GM10266 (cell line): ENCODE data around the gene TCEAL9.
A peak's percentile ranks its signal among the peaks of the same experiment; 100 is the strongest.
"Not testable (repeated sequence)": the region's sequence is repeated elsewhere in the genome, so short reads cannot be mapped to it uniquely, and the experiment has no call there.

Source experiments
- DNase-seq: peaks from one replicate; pipeline ENCODE4 v3.0.0; 2012; ENCODE audit errors: extremely low spot score
- CTCF ChIP-seq: IDR thresholded peaks from 2 replicates; pipeline ENCODE4 v1.5.1; 2012; ENCODE audit warnings: mild to moderate bottlenecking, low read depth; ENCODE audit not compliant: control insufficient read depth, insufficient read depth; ENCODE audit errors: missing control alignments

The TCEAL9 gene

GRCh38 chrX:103373581-103373980 is 17.3 kb downstream of the TCEAL9 start:
- no peak for DNase-seq
- TF ChIP-seq CTCF: no peak

- peak; percentile 13 for DNase-seq
- TF ChIP-seq CTCF: no peak
Observed at GRCh38 chrX:103376118-103376978, 20.0 kb downstream of the TCEAL9 start, which contains the start of gene BEX3. BEX3 (plus strand) TSS chrX:103376538; CDS start chrX:103377522, 984 bp downstream.

GRCh38 chrX:103376979-103377324 is 20.6 kb downstream of the TCEAL9 start:
- DNase-seq: no peak
- TF ChIP-seq CTCF: no peak

GRCh38 chrX:103378990-103379389 is 22.7 kb downstream of the TCEAL9 start:
- no peak for TF ChIP-seq CTCF
- DNase-seq: no peak

GRCh38 chrX:103382877-103383276 is 26.6 kb downstream of the TCEAL9 start:
- DNase-seq: no peak
- TF ChIP-seq CTCF: no peak

- DNase-seq: no peak
- no peak for TF ChIP-seq CTCF
Observed at GRCh38 chrX:103384672-103385071, 28.4 kb downstream of the TCEAL9 start.

- not testable (repeated sequence) for DNase-seq
Observed at GRCh38 chrX:103385283-103385830, 29.1 kb downstream of the TCEAL9 start.
